Muscle of arm (tissue), 12 donors: Measurements from ENCODE around the gene PLEKHG1. TPM values are rescaled to one million over a fixed set of nuclear protein-coding genes. Genes with fewer than 3 reads are reported as not detected.

Source experiments
- DNase-seq: peaks from one replicate; pipeline ENCODE4 v3.0.0-alpha.2; 2013
- polyA plus RNA-seq, 12 donors: library from polyadenylated mRNA; unstranded; fragments of 120-200 nt; gene quantifications; one replicate each; pipeline ENCODE4 v1.2.1, GENCODE V29; 2013; ENCODE audit not compliant: insufficient read length in 12 of 12

The PLEKHG1 gene
- polyA plus RNA-seq, 12 donors, result 11.5 to 31.0 (median 14.6) TPM; not detected in 1

GRCh38 chr6:150588888-150589499 lies 10.7 kb upstream of the PLEKHG1 start:
- no peak for DNase-seq

- no peak for DNase-seq
Measured at GRCh38 chr6:150589852-150590251, 9.8 kb upstream of the PLEKHG1 start.

GRCh38 chr6:150590446-150590845 lies 9.2 kb upstream of the PLEKHG1 start:
- DNase-seq, result no peak

- DNase-seq, result no peak
Measured at GRCh38 chr6:150592377-150592995, 7.2 kb upstream of the PLEKHG1 start.

- DNase-seq, result no peak
Measured at GRCh38 chr6:150593119-150593518, 6.6 kb upstream of the PLEKHG1 start.

- DNase-seq, result no peak
Measured at GRCh38 chr6:150596439-150596838, 3.2 kb upstream of the PLEKHG1 start.

- no peak for DNase-seq
Measured at GRCh38 chr6:150598401-150598800, 1.3 kb upstream of the PLEKHG1 start.

GRCh38 chr6:150598858-150599198 lies 857 bp upstream of the PLEKHG1 start:
- DNase-seq, result no peak

GRCh38 chr6:150600010-150600300 lies 270 bp downstream of the PLEKHG1 start:
- no peak for DNase-seq

- peak; percentile 80 for DNase-seq
Measured at GRCh38 chr6:150600301-150601017, 774 bp downstream of the PLEKHG1 start.

GRCh38 chr6:150601439-150601838 lies 1.8 kb downstream of the PLEKHG1 start:
- no peak for DNase-seq

- DNase-seq, result no peak
Measured at GRCh38 chr6:150603176-150603575, 3.5 kb downstream of the PLEKHG1 start.

GRCh38 chr6:150604467-150604866 lies 4.8 kb downstream of the PLEKHG1 start:
- DNase-seq, result no peak

- DNase-seq, result no peak
Measured at GRCh38 chr6:150605333-150605732, 5.6 kb downstream of the PLEKHG1 start.

- peak; percentile 88 for DNase-seq
Measured at GRCh38 chr6:150606168-150606591, 6.5 kb downstream of the PLEKHG1 start.

GRCh38 chr6:150606647-150607328 lies 7.1 kb downstream of the PLEKHG1 start:
- peak; percentile 57 for DNase-seq

- no peak for DNase-seq
Measured at GRCh38 chr6:150607329-150607650, 7.6 kb downstream of the PLEKHG1 start.

- no peak for DNase-seq
Measured at GRCh38 chr6:150610584-150610983, 10.9 kb downstream of the PLEKHG1 start.

GRCh38 chr6:150613269-150613668 lies 13.6 kb downstream of the PLEKHG1 start:
- DNase-seq, result no peak

- no peak for DNase-seq
Measured at GRCh38 chr6:150615967-150616366, 16.3 kb downstream of the PLEKHG1 start.

GRCh38 chr6:150616586-150616985 lies 16.9 kb downstream of the PLEKHG1 start:
- DNase-seq, result no peak

GRCh38 chr6:150617062-150617461 lies 17.4 kb downstream of the PLEKHG1 start:
- DNase-seq, result no peak
